Uterus (tissue), 2 donors: ENCODE results near the gene SLC25A21.

Experiments
- POLR2A ChIP-seq, 2 donors: fragments of 450-650 bp; IDR thresholded peaks; one replicate each; pipeline ENCODE4 v1.6.1; 2016; ENCODE audit warnings: antibody characterized with exemption in 2 of 2, mild to moderate bottlenecking in 1 of 2, moderate library complexity in 1 of 2
- TF ChIP-seq, protein P1 (sequence below), 4 experiments: fragments of 200-600 bp in 2 of 4; fragments of 450-650 bp in 2 of 4; sonication (generic) in 2 of 4; IDR thresholded peaks; one replicate each; pipeline ENCODE4 v1.5.1; 2016 to 2019; ENCODE audit warnings: antibody characterized with exemption in 4 of 4, mild to moderate bottlenecking in 2 of 4, moderate library complexity in 1 of 4

DNA sequence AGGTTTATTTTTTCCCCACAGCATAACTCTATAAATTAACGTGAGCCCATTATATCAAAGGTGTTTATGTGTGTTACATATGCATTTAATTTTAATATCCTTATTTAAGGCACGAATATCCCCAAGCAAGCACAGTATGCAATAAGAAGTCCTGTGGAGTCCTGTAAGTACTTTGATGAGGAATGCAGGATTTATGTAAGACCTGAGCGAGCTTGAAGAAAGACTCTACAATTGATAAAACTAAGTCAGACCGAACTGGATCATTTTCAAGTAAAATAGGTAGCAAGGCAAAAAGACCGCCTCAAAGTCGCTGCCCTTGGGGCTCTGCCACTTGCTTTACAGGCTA lies 755 bp downstream of the SLC25A21 start:
- TF ChIP-seq, protein P1, sequence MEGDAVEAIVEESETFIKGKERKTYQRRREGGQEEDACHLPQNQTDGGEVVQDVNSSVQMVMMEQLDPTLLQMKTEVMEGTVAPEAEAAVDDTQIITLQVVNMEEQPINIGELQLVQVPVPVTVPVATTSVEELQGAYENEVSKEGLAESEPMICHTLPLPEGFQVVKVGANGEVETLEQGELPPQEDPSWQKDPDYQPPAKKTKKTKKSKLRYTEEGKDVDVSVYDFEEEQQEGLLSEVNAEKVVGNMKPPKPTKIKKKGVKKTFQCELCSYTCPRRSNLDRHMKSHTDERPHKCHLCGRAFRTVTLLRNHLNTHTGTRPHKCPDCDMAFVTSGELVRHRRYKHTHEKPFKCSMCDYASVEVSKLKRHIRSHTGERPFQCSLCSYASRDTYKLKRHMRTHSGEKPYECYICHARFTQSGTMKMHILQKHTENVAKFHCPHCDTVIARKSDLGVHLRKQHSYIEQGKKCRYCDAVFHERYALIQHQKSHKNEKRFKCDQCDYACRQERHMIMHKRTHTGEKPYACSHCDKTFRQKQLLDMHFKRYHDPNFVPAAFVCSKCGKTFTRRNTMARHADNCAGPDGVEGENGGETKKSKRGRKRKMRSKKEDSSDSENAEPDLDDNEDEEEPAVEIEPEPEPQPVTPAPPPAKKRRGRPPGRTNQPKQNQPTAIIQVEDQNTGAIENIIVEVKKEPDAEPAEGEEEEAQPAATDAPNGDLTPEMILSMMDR (IDR thresholded peaks at IDR 0.05), result no peak
- TF ChIP-seq POLR2A (IDR thresholded peaks at IDR 0.05), result no peak
